H9 (cell line): ENCODE measurements around the gene ABCA13. TPM values are rescaled to one million over a fixed set of nuclear protein-coding genes. Genes with fewer than 3 reads are reported as not detected.

ENCODE experiments used
- DNase-seq: peaks from one replicate; pipeline ENCODE4 v3.0.0-alpha.2; 2017
- H2AFZ ChIP-seq: one replicate; pipeline ENCODE4 v1.6.1; 2013; ENCODE audit warnings: mild to moderate bottlenecking, low read length, control low read depth, moderate library complexity
- H2AK5ac ChIP-seq: 2 replicates; pipeline ENCODE4 v1.6.1; 2013; ENCODE audit warnings: low read length, control low read depth, mixed read lengths; ENCODE audit not compliant: insufficient read length
- H2BK120ac ChIP-seq: one replicate; pipeline ENCODE4 v1.6.1; 2013; ENCODE audit warnings: low read depth, mild to moderate bottlenecking, low read length, control low read depth, inconsistent platforms; ENCODE audit not compliant: poor library complexity, severe bottlenecking
- H2BK12ac ChIP-seq: 2 replicates; pipeline ENCODE4 v1.6.1; 2013; ENCODE audit warnings: low read length, control low read depth, mixed read lengths, low read depth; ENCODE audit not compliant: insufficient read length
- H2BK15ac ChIP-seq: 2 replicates; pipeline ENCODE4 v1.6.1; 2013; ENCODE audit warnings: low read depth, low read length, control low read depth
- H2BK20ac ChIP-seq: one replicate; pipeline ENCODE4 v1.6.1; 2013; ENCODE audit warnings: low read depth, mild to moderate bottlenecking, low read length, control low read depth, inconsistent platforms; ENCODE audit not compliant: poor library complexity, severe bottlenecking
- H2BK5ac ChIP-seq: 2 replicates; pipeline ENCODE4 v1.6.1; 2013; ENCODE audit warnings: low read length, control low read depth, mixed read lengths; ENCODE audit not compliant: insufficient read length
- H3K14ac ChIP-seq: 2 replicates; pipeline ENCODE4 v1.6.1; 2013; ENCODE audit warnings: low read length, control low read depth; ENCODE audit not compliant: insufficient read depth
- H3K18ac ChIP-seq: 2 replicates; pipeline ENCODE4 v1.6.1; 2013; ENCODE audit warnings: low read depth, mild to moderate bottlenecking, mixed read lengths, low read length, control low read depth; ENCODE audit not compliant: insufficient read length
- H3K23ac ChIP-seq: 2 replicates; pipeline ENCODE4 v1.6.1; 2013; ENCODE audit warnings: low read length, control low read depth, mixed read lengths, low read depth; ENCODE audit not compliant: insufficient read length
- H3K23me2 ChIP-seq: 2 replicates; pipeline ENCODE4 v1.6.1; 2013; ENCODE audit warnings: low read depth, mild to moderate bottlenecking, mixed read lengths, low read length, control low read depth; ENCODE audit not compliant: insufficient read length, poor library complexity, severe bottlenecking
- H3K27ac ChIP-seq: 2 replicates; pipeline ENCODE4 v1.5.1; 2013; ENCODE audit warnings: low read length, control low read depth, mixed read lengths, low read depth; ENCODE audit not compliant: insufficient read length
- H3K27me3 ChIP-seq: 2 replicates; pipeline ENCODE4 v1.6.1; 2013; ENCODE audit warnings: low read length, control low read depth, inconsistent platforms; ENCODE audit not compliant: insufficient read depth
- H3K4ac ChIP-seq: 2 replicates; pipeline ENCODE4 v1.6.1; 2013; ENCODE audit warnings: low read depth, mild to moderate bottlenecking, control low read depth, inconsistent platforms, low read length, moderate library complexity
- H3K4me1 ChIP-seq: 2 replicates; pipeline ENCODE4 v1.6.1; 2013; ENCODE audit warnings: low read length, control low read depth, inconsistent platforms; ENCODE audit not compliant: insufficient read depth
- H3K4me2 ChIP-seq: 2 replicates; pipeline ENCODE4 v1.6.1; 2013; ENCODE audit warnings: low read length, control low read depth, mixed read lengths; ENCODE audit not compliant: insufficient read length, insufficient read depth
- H3K56ac ChIP-seq: 2 replicates; pipeline ENCODE4 v1.6.1; 2013; ENCODE audit warnings: low read depth, mild to moderate bottlenecking, mixed read lengths, low read length, control low read depth; ENCODE audit not compliant: insufficient read length
- H3K79me1 ChIP-seq: 2 replicates; pipeline ENCODE4 v1.6.1; 2013; ENCODE audit warnings: low read depth, mild to moderate bottlenecking, moderate library complexity, low read length, control low read depth, inconsistent platforms; ENCODE audit not compliant: insufficient read depth, poor library complexity, severe bottlenecking
- H3K79me2 ChIP-seq: 2 replicates; pipeline ENCODE4 v1.6.1; 2013; ENCODE audit warnings: low read length, control low read depth, inconsistent platforms; ENCODE audit not compliant: insufficient read depth
- H3K9ac ChIP-seq: 2 replicates; pipeline ENCODE4 v1.6.1; 2013; ENCODE audit warnings: low read length, control low read depth, mixed read lengths; ENCODE audit not compliant: insufficient read length; ENCODE audit errors: extremely low read depth
- H3K9me3 ChIP-seq: one replicate; pipeline ENCODE4 v1.6.1; 2013; ENCODE audit warnings: low read depth, low read length, inconsistent platforms; ENCODE audit not compliant: control insufficient read depth
- H3T11ph ChIP-seq: one replicate; pipeline ENCODE4 v1.6.1; 2013; ENCODE audit warnings: mild to moderate bottlenecking, low read length, control low read depth, inconsistent platforms
- H4K20me1 ChIP-seq: one replicate; pipeline ENCODE4 v1.6.1; 2013; ENCODE audit not compliant: control insufficient read depth, insufficient read length, insufficient read depth
- H4K5ac ChIP-seq: 2 replicates; pipeline ENCODE4 v1.6.1; 2013; ENCODE audit warnings: low read depth, mild to moderate bottlenecking, mixed read lengths, low read length, control low read depth; ENCODE audit not compliant: insufficient read length
- H4K8ac ChIP-seq: replicated peaks from 2 replicates; pipeline ENCODE4 v1.6.1; 2013; ENCODE audit warnings: low read length, control low read depth, mixed read lengths, low read depth; ENCODE audit not compliant: insufficient read length
- H4K91ac ChIP-seq: 2 replicates; pipeline ENCODE4 v1.6.1; 2013; ENCODE audit warnings: low read depth, mild to moderate bottlenecking, moderate library complexity, mixed read lengths, low read length, control low read depth; ENCODE audit not compliant: insufficient read length
- H3K27ac Mint-ChIP-seq, 3 experiments: 2 replicates in 2 of 3; 3 replicates in 1 of 3; pipeline ENCODE4 v1.8.0; 2020 to 2021; ENCODE audit warnings: mixed read lengths in 3 of 3, mild to moderate bottlenecking in 1 of 3, moderate library complexity in 1 of 3
- H3K27me3 Mint-ChIP-seq: 2 replicates; pipeline ENCODE4 v1.8.0; 2021; ENCODE audit warnings: low read depth, mild to moderate bottlenecking, moderate library complexity, mixed read lengths
- H3K36me3 Mint-ChIP-seq, 3 experiments: 2 replicates in 2 of 3; 3 replicates in 1 of 3; pipeline ENCODE4 v1.8.0; 2020 to 2021; ENCODE audit warnings: low read depth in 3 of 3, mixed read lengths in 3 of 3; ENCODE audit not compliant: insufficient read depth in 1 of 3
- H3K4me1 Mint-ChIP-seq, 2 experiments: 2 replicates each; pipeline ENCODE4 v1.8.0; 2020; ENCODE audit warnings: mixed read lengths in 2 of 2
- H3K4me3 Mint-ChIP-seq, 2 experiments: 2 replicates in 1 of 2; 3 replicates in 1 of 2; pipeline ENCODE4 v1.8.0; 2020 to 2021; ENCODE audit warnings: mild to moderate bottlenecking in 2 of 2, mixed read lengths in 2 of 2, moderate library complexity in 1 of 2
- H3K9me3 Mint-ChIP-seq, 2 experiments: 2 replicates in 1 of 2; 3 replicates in 1 of 2; pipeline ENCODE4 v1.8.0; 2020; ENCODE audit warnings: mild to moderate bottlenecking in 2 of 2, mixed read lengths in 2 of 2, moderate library complexity in 1 of 2
- WGBS: extraction: QIAGEN DNeasy Blood & Tissue Kit; methylation state at CpG from one replicate; pipeline ENCODE4 v1.1.7; 2013; ENCODE audit warnings: missing lambda C conversion rate, low lambda C conversion rate, mixed read lengths; ENCODE audit not compliant: insufficient read length; ENCODE audit errors: extremely low coverage; 5-methylcytosine and 5-hydroxymethylcytosine counted together
- total RNA-seq: library from RNA; stranded (reverse); gene quantifications from 2 replicates; pipeline ENCODE4 v1.2.1, GENCODE V29; 2021
- TF ChIP-seq, protein P1 (sequence below): fragments of 200-600 bp; sonication (generic); conservative IDR thresholded peaks from 3 replicates; pipeline ENCODE4 v1.8.0; 2021; ENCODE audit warnings: antibody characterized with exemption, mild to moderate bottlenecking

ABCA13 gene
- total RNA-seq, 1 experiment from 2014 or later: 0.11 TPM

DNA sequence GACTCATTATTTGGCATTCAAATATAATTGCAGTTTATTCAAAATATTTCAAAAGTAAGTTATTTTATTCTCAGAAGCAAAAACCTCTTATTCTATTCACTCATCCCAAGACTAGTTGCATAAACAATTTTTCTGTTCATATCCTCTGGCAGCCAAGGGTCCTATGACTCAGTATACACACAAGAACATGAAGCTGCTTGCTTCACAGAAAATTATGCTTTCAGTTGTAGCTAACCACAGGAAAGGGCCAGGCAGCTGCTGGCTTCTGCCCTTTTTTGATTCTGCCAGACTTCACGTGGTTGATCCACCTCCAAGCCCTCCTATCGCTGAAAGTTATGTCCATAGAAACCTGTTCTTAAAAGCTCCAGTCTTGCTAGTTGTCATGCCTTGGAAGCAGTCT lies 108.8 kb downstream of the ABCA13 start:
- no CpG with 5 or more reads among the region's 2 CpGs for WGBS
- peaks cover 0 to 1% (median 0%) of the 10 kb centered on the region in 3 experiments; a peak in 1 of 7 replicates for H3K36me3 Mint-ChIP-seq
- Histone ChIP-seq H3K18ac (no peak overlapping the region), H3K23me2 (no peaks in the 10 kb centered on the region), H3T11ph (no peak overlapping the region), H4K8ac (no peak overlapping the region), H2BK20ac (no peak overlapping the region), H3K27me3 (no peaks in the 10 kb centered on the region), H3K4ac (no peak overlapping the region), H3K4me2 (no peak overlapping the region), H2BK15ac (no peak overlapping the region), H3K14ac (no peak overlapping the region), H4K91ac (no peak overlapping the region), H2AK5ac (no peak overlapping the region), H3K9me3 (no peaks in the 10 kb centered on the region), H2BK12ac (no peak overlapping the region), H2AFZ (no peak overlapping the region), H4K20me1 (no peaks in the 10 kb centered on the region), H3K4me1 (no peaks in the 10 kb centered on the region), H4K5ac (no peak overlapping the region), H3K23ac (no peak overlapping the region), H3K79me1 (no peaks in the 10 kb centered on the region), H3K79me2 (no peaks in the 10 kb centered on the region), H3K9ac (no peak overlapping the region), H2BK120ac (no peak overlapping the region), H2BK5ac (no peak overlapping the region), H3K56ac (no peak overlapping the region), H3K27ac (no peak overlapping the region)
- H3K4me3 Mint-ChIP-seq: no peak overlapping the region
- DNase-seq: no peak
- no peak overlapping the region for H3K27ac Mint-ChIP-seq
- H3K27me3 Mint-ChIP-seq: no peaks in the 10 kb centered on the region
- no peaks in the 10 kb centered on the region for H3K4me1 Mint-ChIP-seq
- H3K9me3 Mint-ChIP-seq: no peaks in the 10 kb centered on the region
- TF ChIP-seq, protein P1, sequence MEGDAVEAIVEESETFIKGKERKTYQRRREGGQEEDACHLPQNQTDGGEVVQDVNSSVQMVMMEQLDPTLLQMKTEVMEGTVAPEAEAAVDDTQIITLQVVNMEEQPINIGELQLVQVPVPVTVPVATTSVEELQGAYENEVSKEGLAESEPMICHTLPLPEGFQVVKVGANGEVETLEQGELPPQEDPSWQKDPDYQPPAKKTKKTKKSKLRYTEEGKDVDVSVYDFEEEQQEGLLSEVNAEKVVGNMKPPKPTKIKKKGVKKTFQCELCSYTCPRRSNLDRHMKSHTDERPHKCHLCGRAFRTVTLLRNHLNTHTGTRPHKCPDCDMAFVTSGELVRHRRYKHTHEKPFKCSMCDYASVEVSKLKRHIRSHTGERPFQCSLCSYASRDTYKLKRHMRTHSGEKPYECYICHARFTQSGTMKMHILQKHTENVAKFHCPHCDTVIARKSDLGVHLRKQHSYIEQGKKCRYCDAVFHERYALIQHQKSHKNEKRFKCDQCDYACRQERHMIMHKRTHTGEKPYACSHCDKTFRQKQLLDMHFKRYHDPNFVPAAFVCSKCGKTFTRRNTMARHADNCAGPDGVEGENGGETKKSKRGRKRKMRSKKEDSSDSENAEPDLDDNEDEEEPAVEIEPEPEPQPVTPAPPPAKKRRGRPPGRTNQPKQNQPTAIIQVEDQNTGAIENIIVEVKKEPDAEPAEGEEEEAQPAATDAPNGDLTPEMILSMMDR: no peak
